ENCODE measurements around the gene CAB39.

DNA sequence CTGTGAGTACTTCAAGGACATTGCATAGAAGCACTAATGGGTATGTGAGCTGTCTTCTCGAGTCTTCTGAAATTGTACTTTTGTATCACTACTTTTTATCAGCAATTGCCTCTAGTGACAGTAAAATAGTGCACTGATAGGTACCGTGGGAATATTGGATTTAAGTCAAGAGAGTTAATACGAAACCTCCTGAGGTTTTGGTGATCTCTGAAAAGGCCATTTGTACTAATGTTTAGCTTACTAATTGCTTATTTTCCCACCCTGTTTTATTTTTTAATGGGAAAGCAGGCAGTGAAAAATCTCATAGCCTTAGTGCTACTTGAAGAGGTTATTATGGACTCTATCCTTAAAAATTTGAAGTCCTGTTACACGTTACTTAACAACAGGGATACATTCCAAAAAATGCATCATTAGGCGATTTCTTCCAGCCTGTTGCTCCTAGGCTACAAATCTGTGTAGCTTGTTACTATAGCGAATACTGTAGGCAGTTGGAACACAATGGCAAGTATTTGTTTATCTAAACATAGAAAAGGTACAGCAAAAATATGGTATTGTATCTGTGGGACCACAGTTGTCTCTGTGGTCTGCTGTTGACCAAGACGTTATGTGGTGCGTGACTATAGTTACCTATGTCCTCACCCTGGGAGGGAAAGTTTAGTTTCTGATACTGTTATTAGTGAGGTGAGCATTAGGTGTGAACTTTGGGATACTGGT is 65.9 kb downstream of the CAB39 start:
- TF ChIP-seq CTCF (IDR thresholded peaks at IDR 0.05) = no peak
- TF ChIP-seq POLR2A (IDR thresholded peaks at IDR 0.05) = no peak
